GM18526 (cell line): ENCODE measurements around the gene RPL7A.

Experiments used
- POLR2A ChIP-seq: IDR thresholded peaks from 3 replicates; pipeline ENCODE4 v1.6.1; 2011; ENCODE audit not compliant: insufficient read length; ENCODE audit errors: extremely low read depth

Gene RPL7A

GRCh38 chr9:133390713-133391112 lies 42.7 kb downstream of the RPL7A start:
- no peak for TF ChIP-seq POLR2A

GRCh38 chr9:133393399-133393798 lies 45.4 kb downstream of the RPL7A start:
- no peak for TF ChIP-seq POLR2A

GRCh38 chr9:133394687-133395271 lies 46.8 kb downstream of the RPL7A start:
- TF ChIP-seq POLR2A: no peak

- no peak for TF ChIP-seq POLR2A
Observed at GRCh38 chr9:133396952-133397351, 48.9 kb downstream of the RPL7A start.

GRCh38 chr9:133397370-133397769 lies 49.4 kb downstream of the RPL7A start:
- no peak for TF ChIP-seq POLR2A

- no peak for TF ChIP-seq POLR2A
Observed at GRCh38 chr9:133397895-133398294, 49.9 kb downstream of the RPL7A start.

DNA sequence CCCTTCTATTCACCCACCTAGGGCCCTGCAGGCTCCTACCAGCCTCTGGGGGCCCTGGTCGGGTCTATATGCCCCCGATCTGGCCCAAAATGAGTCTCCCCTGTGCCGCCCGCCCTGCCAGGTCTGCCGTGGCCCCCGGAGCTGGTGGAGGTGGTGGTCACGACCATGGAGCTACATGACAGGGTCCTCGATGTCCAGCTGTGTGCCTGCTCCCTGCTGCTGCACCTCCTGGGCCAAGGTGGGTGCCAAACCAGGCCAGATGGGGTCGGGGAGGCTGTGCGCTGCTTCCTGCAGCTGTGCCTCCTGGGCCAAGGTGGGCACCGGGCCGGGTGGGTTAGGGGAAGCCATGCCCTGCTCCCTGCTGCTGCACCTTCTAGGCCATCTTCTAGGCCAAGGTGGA lies 52.3 kb downstream of the RPL7A start:
- TF ChIP-seq POLR2A: no peak
